Measurements from ENCODE around the gene RAP1GAP2. TPM values are rescaled to one million over a fixed set of nuclear protein-coding genes. Genes with fewer than 3 reads are reported as not detected.

The RAP1GAP2 gene
- total RNA-seq, 1 donor from 2014 or later, result 10.6 TPM

GRCh38 chr17:3019761-3020160 is 223.5 kb downstream of the RAP1GAP2 start:
- Mint-ChIP-seq H3K9me3 (ENCODE audit: unreplicated experiment) (peaks cover 5% of the 10 kb centered on the region), H3K4me1 (ENCODE audit: unreplicated experiment) (no peaks in the 10 kb centered on the region), H3K27me3 (ENCODE audit: unreplicated experiment) (peaks cover 3% of the 10 kb centered on the region), H3K36me3 (ENCODE audit: low read depth, unreplicated experiment) (peaks cover 43% of the 10 kb centered on the region), H3K4me3 (ENCODE audit: unreplicated experiment) (no peak overlapping the region), H3K27ac (ENCODE audit: unreplicated experiment) (no peak overlapping the region)
- no peak for TF ChIP-seq CTCF (IDR thresholded peaks at IDR 0.05; ENCODE audit: unreplicated experiment)
- DNase-seq (ENCODE audit: low spot score), result no peak

- no peak for DNase-seq (ENCODE audit: low spot score)
Measured at GRCh38 chr17:3020381-3020780, 224.1 kb downstream of the RAP1GAP2 start.

GRCh38 chr17:3022197-3022596 is 226.0 kb downstream of the RAP1GAP2 start:
- no peaks in the 10 kb centered on the region for H3K4me1 Mint-ChIP-seq (ENCODE audit: unreplicated experiment)
- H3K27ac Mint-ChIP-seq (ENCODE audit: unreplicated experiment), result no peak overlapping the region
- peaks cover 41% of the 10 kb centered on the region for H3K36me3 Mint-ChIP-seq (ENCODE audit: low read depth, unreplicated experiment)
- DNase-seq (ENCODE audit: low spot score), result no peak
- TF ChIP-seq CTCF (IDR thresholded peaks at IDR 0.05; ENCODE audit: unreplicated experiment), result no peak
- H3K27me3 Mint-ChIP-seq (ENCODE audit: unreplicated experiment), result peaks cover 3% of the 10 kb centered on the region
- H3K4me3 Mint-ChIP-seq (ENCODE audit: unreplicated experiment), result no peak overlapping the region
- peaks cover 5% of the 10 kb centered on the region for H3K9me3 Mint-ChIP-seq (ENCODE audit: unreplicated experiment)

More at GRCh38 chr17:3020381-3020780, 224.1 kb downstream of the RAP1GAP2 start:
- Mint-ChIP-seq H3K9me3 (ENCODE audit: unreplicated experiment) (peaks cover 5% of the 10 kb centered on the region), H3K36me3 (ENCODE audit: low read depth, unreplicated experiment) (peaks cover 44% of the 10 kb centered on the region), H3K27me3 (ENCODE audit: unreplicated experiment) (peaks cover 3% of the 10 kb centered on the region), H3K27ac (ENCODE audit: unreplicated experiment) (no peak overlapping the region), H3K4me1 (ENCODE audit: unreplicated experiment) (no peaks in the 10 kb centered on the region), H3K4me3 (ENCODE audit: unreplicated experiment) (no peak overlapping the region)
- no peak for TF ChIP-seq CTCF (IDR thresholded peaks at IDR 0.05; ENCODE audit: unreplicated experiment)

- TF ChIP-seq CTCF (IDR thresholded peaks at IDR 0.05; ENCODE audit: unreplicated experiment), result no peak
- Mint-ChIP-seq H3K27me3 (ENCODE audit: unreplicated experiment) (peaks cover 3% of the 10 kb centered on the region), H3K36me3 (ENCODE audit: low read depth, unreplicated experiment) (peaks cover 47% of the 10 kb centered on the region), H3K4me1 (ENCODE audit: unreplicated experiment) (no peaks in the 10 kb centered on the region), H3K27ac (ENCODE audit: unreplicated experiment) (no peak overlapping the region), H3K4me3 (ENCODE audit: unreplicated experiment) (peak overlapping the region; percentile 21), H3K9me3 (ENCODE audit: unreplicated experiment) (peaks cover 5% of the 10 kb centered on the region)
- no peak for DNase-seq (ENCODE audit: low spot score)
Measured at GRCh38 chr17:3024346-3024745, 228.1 kb downstream of the RAP1GAP2 start.

GRCh38 chr17:3025421-3026124 is 229.3 kb downstream of the RAP1GAP2 start:
- H3K36me3 Mint-ChIP-seq (ENCODE audit: low read depth, unreplicated experiment), result peaks cover 46% of the 10 kb centered on the region

More at GRCh38 chr17:3025421-3026124, 229.3 kb downstream of the RAP1GAP2 start:
- Mint-ChIP-seq H3K4me3 (ENCODE audit: unreplicated experiment) (no peak overlapping the region), H3K27me3 (ENCODE audit: unreplicated experiment) (peaks cover 3% of the 10 kb centered on the region), H3K9me3 (ENCODE audit: unreplicated experiment) (peaks cover 5% of the 10 kb centered on the region), H3K27ac (ENCODE audit: unreplicated experiment) (no peak overlapping the region), H3K4me1 (ENCODE audit: unreplicated experiment) (peaks cover under 1% of the 10 kb centered on the region)
- DNase-seq (ENCODE audit: low spot score), result no peak
- TF ChIP-seq CTCF (IDR thresholded peaks at IDR 0.05; ENCODE audit: unreplicated experiment), result no peak
